ENCODE data around the gene RDH8. TPM values are rescaled to one million over a fixed set of nuclear protein-coding genes. Genes with fewer than 3 reads are reported as not detected.

RDH8 gene
- polyA plus RNA-seq, 2 of the 4 experiments (the other 2 are of a cell fraction) = 0.05 TPM; not detected in 1

DNA sequence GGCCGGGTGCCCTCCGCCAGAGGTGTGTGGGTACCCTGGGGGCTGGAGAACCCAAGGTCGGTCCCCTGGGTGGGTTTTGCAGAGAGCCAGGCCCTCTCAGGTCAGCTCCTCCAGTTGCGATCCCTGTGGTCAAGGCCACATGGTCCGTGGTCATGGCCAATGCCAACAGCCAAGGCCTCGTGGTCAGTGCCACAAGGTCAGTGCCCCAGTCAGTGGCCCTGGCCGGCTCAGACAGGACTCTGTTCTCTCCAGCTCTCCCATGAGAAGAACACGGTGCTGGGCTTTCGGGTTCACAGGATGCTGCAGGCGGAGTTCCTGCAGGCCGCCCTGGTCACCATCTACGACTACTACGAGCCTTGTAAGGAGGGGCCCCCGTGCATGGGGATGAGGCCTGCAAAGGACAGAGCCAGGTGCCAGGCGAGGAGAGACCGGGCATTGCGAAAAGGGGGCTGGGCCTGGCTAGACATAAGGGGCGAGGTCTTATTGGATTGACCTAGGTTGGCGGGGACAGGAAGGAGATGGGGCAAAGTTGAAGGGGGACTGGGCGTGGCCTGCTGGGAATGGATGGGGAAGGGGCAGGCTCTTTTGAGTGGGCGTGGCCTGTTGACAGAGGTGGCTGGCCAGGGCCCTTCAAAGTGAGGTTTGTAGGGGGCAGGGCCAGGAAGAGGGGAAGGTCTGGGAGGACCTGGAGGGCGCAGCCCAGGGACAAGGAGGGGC lies 57.6 kb downstream of the RDH8 start:
- Histone ChIP-seq H3K4me1 (peaks cover 7% of the 10 kb centered on the region), H3K4me2 (no peak overlapping the region), H3K4me3 (no peak overlapping the region), H3K27ac (no peak overlapping the region), H3K9me3 (no peaks in the 10 kb centered on the region; the same call in 2 of the 3 replicates)
- FAIRE-seq (no peak), DNase-seq (ENCODE audit: low read depth in 1 of 2, low spot score in 1 of 2) (no peak), ATAC-seq (no peak)
- TF ChIP-seq, protein P1, sequence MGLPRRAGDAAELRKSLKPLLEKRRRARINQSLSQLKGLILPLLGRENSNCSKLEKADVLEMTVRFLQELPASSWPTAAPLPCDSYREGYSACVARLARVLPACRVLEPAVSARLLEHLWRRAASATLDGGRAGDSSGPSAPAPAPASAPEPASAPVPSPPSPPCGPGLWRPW (IDR thresholded peaks at IDR 0.05) = no peak
- no peak for TF ChIP-seq PHF8 (IDR thresholded peaks at IDR 0.05; ENCODE audit: borderline replicate concordance, low read depth)
- TF ChIP-seq, protein P2, sequence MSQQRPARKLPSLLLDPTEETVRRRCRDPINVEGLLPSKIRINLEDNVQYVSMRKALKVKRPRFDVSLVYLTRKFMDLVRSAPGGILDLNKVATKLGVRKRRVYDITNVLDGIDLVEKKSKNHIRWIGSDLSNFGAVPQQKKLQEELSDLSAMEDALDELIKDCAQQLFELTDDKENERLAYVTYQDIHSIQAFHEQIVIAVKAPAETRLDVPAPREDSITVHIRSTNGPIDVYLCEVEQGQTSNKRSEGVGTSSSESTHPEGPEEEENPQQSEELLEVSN (IDR thresholded peaks at IDR 0.05; ENCODE audit: borderline replicate concordance, low read depth) = no peak
- no peak for TF ChIP-seq NR3C1 (IDR thresholded peaks at IDR 0.05)
- no peak for TF ChIP-seq NPAS2 (CRISPR knock-in tag; IDR thresholded peaks at IDR 0.05; ENCODE audit: borderline replicate concordance)
- no peak for TF ChIP-seq HDAC2 (IDR thresholded peaks at IDR 0.05)
- no peak for TF ChIP-seq FOSB (CRISPR knock-in tag; IDR thresholded peaks at IDR 0.05)
- TF ChIP-seq RAD21 (conservative IDR thresholded peaks at IDR 0.05 in 1 of 2, IDR thresholded peaks at IDR 0.05 in 1 of 2) = no peak
- TF ChIP-seq, protein P3, sequence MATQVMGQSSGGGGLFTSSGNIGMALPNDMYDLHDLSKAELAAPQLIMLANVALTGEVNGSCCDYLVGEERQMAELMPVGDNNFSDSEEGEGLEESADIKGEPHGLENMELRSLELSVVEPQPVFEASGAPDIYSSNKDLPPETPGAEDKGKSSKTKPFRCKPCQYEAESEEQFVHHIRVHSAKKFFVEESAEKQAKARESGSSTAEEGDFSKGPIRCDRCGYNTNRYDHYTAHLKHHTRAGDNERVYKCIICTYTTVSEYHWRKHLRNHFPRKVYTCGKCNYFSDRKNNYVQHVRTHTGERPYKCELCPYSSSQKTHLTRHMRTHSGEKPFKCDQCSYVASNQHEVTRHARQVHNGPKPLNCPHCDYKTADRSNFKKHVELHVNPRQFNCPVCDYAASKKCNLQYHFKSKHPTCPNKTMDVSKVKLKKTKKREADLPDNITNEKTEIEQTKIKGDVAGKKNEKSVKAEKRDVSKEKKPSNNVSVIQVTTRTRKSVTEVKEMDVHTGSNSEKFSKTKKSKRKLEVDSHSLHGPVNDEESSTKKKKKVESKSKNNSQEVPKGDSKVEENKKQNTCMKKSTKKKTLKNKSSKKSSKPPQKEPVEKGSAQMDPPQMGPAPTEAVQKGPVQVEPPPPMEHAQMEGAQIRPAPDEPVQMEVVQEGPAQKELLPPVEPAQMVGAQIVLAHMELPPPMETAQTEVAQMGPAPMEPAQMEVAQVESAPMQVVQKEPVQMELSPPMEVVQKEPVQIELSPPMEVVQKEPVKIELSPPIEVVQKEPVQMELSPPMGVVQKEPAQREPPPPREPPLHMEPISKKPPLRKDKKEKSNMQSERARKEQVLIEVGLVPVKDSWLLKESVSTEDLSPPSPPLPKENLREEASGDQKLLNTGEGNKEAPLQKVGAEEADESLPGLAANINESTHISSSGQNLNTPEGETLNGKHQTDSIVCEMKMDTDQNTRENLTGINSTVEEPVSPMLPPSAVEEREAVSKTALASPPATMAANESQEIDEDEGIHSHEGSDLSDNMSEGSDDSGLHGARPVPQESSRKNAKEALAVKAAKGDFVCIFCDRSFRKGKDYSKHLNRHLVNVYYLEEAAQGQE (IDR thresholded peaks at IDR 0.05) = no peak
- TF ChIP-seq CHD2 (IDR thresholded peaks at IDR 0.05; ENCODE audit: low read length, partially characterized antibody) = no peak
- TF ChIP-seq, protein P4, sequence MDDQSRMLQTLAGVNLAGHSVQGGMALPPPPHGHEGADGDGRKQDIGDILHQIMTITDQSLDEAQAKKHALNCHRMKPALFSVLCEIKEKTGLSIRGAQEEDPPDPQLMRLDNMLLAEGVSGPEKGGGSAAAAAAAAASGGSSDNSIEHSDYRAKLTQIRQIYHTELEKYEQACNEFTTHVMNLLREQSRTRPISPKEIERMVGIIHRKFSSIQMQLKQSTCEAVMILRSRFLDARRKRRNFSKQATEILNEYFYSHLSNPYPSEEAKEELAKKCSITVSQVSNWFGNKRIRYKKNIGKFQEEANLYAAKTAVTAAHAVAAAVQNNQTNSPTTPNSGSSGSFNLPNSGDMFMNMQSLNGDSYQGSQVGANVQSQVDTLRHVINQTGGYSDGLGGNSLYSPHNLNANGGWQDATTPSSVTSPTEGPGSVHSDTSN (IDR thresholded peaks at IDR 0.05) = no peak
- TF ChIP-seq, protein P5, sequence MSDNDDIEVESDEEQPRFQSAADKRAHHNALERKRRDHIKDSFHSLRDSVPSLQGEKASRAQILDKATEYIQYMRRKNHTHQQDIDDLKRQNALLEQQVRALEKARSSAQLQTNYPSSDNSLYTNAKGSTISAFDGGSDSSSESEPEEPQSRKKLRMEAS (IDR thresholded peaks at IDR 0.05) = no peak
- TF ChIP-seq NFE2L2 (conservative IDR thresholded peaks at IDR 0.05; ENCODE audit: low read length) = no peak
- TF ChIP-seq RNF2 (IDR thresholded peaks at IDR 0.05; ENCODE audit: borderline replicate concordance, low read depth) = no peak
- no peak for TF ChIP-seq SMC3 (IDR thresholded peaks at IDR 0.05)
- TF ChIP-seq FOSL2 (IDR thresholded peaks at IDR 0.05) = no peak
- no peak for TF ChIP-seq FOSL2 (CRISPR knock-in tag; IDR thresholded peaks at IDR 0.05)
- ChIA-PET CTCF (interaction anchor here (0.6 kb wide), 1 partner anchor 93 kb away, joined by 3 read pairs; no protein-coding TSS in a partner anchor), POLR2A (no interaction called here)
- whole genome bisulfite sequencing (ENCODE audit: missing lambda C conversion rate) = 68% methylated on average over 16 of the region's 22 CpGs

Small RNA genes within 50 kb of the gene (small RNA-seq; reads per million reads assigned to genes)
- gene MIR5589 = 0 reads per million in 6 experiments

Other genes with a start within 250 kb of the RDH8 start
- 3.3 and 4.5 TPM in 2 replicates for gene ZNF846, start 244.7 kb upstream of the RDH8 start, polyA plus RNA-seq (2011; rRNA removed)
- gene ZNF846, start 244.7 kb upstream of the RDH8 start, polyA plus RNA-seq (2017; fragmentation: RNase III; extraction: RNeasy Plus Mini Kit Qiagen cat#74134 plus additional on column Dnase treatment) = 1.8 to 3.0 TPM (median 2.1 TPM) in 3 replicates
- gene FBXL12, start 194.4 kb upstream of the RDH8 start, polyA plus RNA-seq (2011; rRNA removed) = 10.3 and 12.3 TPM in 2 replicates
- gene FBXL12, start 194.4 kb upstream of the RDH8 start, polyA plus RNA-seq (2017; fragmentation: RNase III; extraction: RNeasy Plus Mini Kit Qiagen cat#74134 plus additional on column Dnase treatment) = 10.5 to 11.9 TPM (median 10.5 TPM) in 3 replicates
- 461 and 519 TPM in 2 replicates for gene UBL5, start 185.6 kb upstream of the RDH8 start, polyA plus RNA-seq (2011; rRNA removed)
- gene UBL5, start 185.6 kb upstream of the RDH8 start, polyA plus RNA-seq (2017; fragmentation: RNase III; extraction: RNeasy Plus Mini Kit Qiagen cat#74134 plus additional on column Dnase treatment) = 451 to 474 TPM (median 460 TPM) in 3 replicates
- 20.5 and 30.0 TPM in 2 replicates for gene PIN1, start 178.2 kb upstream of the RDH8 start, polyA plus RNA-seq (2011; rRNA removed)
- gene PIN1, start 178.2 kb upstream of the RDH8 start, polyA plus RNA-seq (2017; fragmentation: RNase III; extraction: RNeasy Plus Mini Kit Qiagen cat#74134 plus additional on column Dnase treatment) = 56.6 to 61.0 TPM (median 58.5 TPM) in 3 replicates
- gene OLFM2, start 77.0 kb upstream of the RDH8 start, polyA plus RNA-seq (2011; rRNA removed) = 6.5 and 6.6 TPM in 2 replicates
- gene OLFM2, start 77.0 kb upstream of the RDH8 start, polyA plus RNA-seq (2017; fragmentation: RNase III; extraction: RNeasy Plus Mini Kit Qiagen cat#74134 plus additional on column Dnase treatment) = 6.6 to 8.0 TPM (median 7.7 TPM) in 3 replicates
- 0.11 and 0.12 TPM in 2 replicates for gene COL5A3, start 3.0 kb upstream of the RDH8 start, polyA plus RNA-seq (2011; rRNA removed)
- gene COL5A3, start 3.0 kb upstream of the RDH8 start, polyA plus RNA-seq (2017; fragmentation: RNase III; extraction: RNeasy Plus Mini Kit Qiagen cat#74134 plus additional on column Dnase treatment) = 0.24 to 0.47 TPM (median 0.36 TPM) in 3 replicates
- gene SHFL, start 72.8 kb downstream of the RDH8 start, polyA plus RNA-seq (2011; rRNA removed) = 9.1 and 10.1 TPM in 2 replicates
- 10.5 to 16.4 TPM (median 12.5 TPM) in 3 replicates for gene SHFL, start 72.8 kb downstream of the RDH8 start, polyA plus RNA-seq (2017; fragmentation: RNase III; extraction: RNeasy Plus Mini Kit Qiagen cat#74134 plus additional on column Dnase treatment)
- gene ANGPTL6, start 89.2 kb downstream of the RDH8 start, polyA plus RNA-seq (2011; rRNA removed) = 0.04 and 0.19 TPM in 2 replicates
- gene ANGPTL6, start 89.2 kb downstream of the RDH8 start, polyA plus RNA-seq (2017; fragmentation: RNase III; extraction: RNeasy Plus Mini Kit Qiagen cat#74134 plus additional on column Dnase treatment) = 0.12 to 0.31 TPM (median 0.18 TPM) in 3 replicates
- 26.6 and 30.8 TPM in 2 replicates for gene PPAN, start 92.9 kb downstream of the RDH8 start, polyA plus RNA-seq (2011; rRNA removed)
- 64.0 to 68.1 TPM (median 65.0 TPM) in 3 replicates for gene PPAN, start 92.9 kb downstream of the RDH8 start, polyA plus RNA-seq (2017; fragmentation: RNase III; extraction: RNeasy Plus Mini Kit Qiagen cat#74134 plus additional on column Dnase treatment)
- 1.9 and 2.3 TPM in 2 replicates for gene P2RY11, start 98.2 kb downstream of the RDH8 start, polyA plus RNA-seq (2011; rRNA removed)
- 5.8 to 9.0 TPM (median 6.4 TPM) in 3 replicates for gene P2RY11, start 98.2 kb downstream of the RDH8 start, polyA plus RNA-seq (2017; fragmentation: RNase III; extraction: RNeasy Plus Mini Kit Qiagen cat#74134 plus additional on column Dnase treatment)
- gene EIF3G, start 106.4 kb downstream of the RDH8 start, polyA plus RNA-seq (2011; rRNA removed) = 60.9 and 81.6 TPM in 2 replicates
- gene EIF3G, start 106.4 kb downstream of the RDH8 start, polyA plus RNA-seq (2017; fragmentation: RNase III; extraction: RNeasy Plus Mini Kit Qiagen cat#74134 plus additional on column Dnase treatment) = 147 to 160 TPM (median 151 TPM) in 3 replicates
- gene DNMT1, start 181.5 kb downstream of the RDH8 start, polyA plus RNA-seq (2011; rRNA removed) = 85.2 and 86.2 TPM in 2 replicates
- 85.2 to 90.5 TPM (median 86.3 TPM) in 3 replicates for gene DNMT1, start 181.5 kb downstream of the RDH8 start, polyA plus RNA-seq (2017; fragmentation: RNase III; extraction: RNeasy Plus Mini Kit Qiagen cat#74134 plus additional on column Dnase treatment)
- gene S1PR2, start 217.8 kb downstream of the RDH8 start, polyA plus RNA-seq (2011; rRNA removed) = 0.72 and 0.85 TPM in 2 replicates
- gene S1PR2, start 217.8 kb downstream of the RDH8 start, polyA plus RNA-seq (2017; fragmentation: RNase III; extraction: RNeasy Plus Mini Kit Qiagen cat#74134 plus additional on column Dnase treatment) = 0.87 to 0.96 TPM (median 0.93 TPM) in 3 replicates
- 25.9 and 26.4 TPM in 2 replicates for gene MRPL4, start 238.7 kb downstream of the RDH8 start, polyA plus RNA-seq (2011; rRNA removed)
- 51.4 to 52.2 TPM (median 51.8 TPM) in 3 replicates for gene MRPL4, start 238.7 kb downstream of the RDH8 start, polyA plus RNA-seq (2017; fragmentation: RNase III; extraction: RNeasy Plus Mini Kit Qiagen cat#74134 plus additional on column Dnase treatment)